GM18520 (cell line): ENCODE results near the gene EGFR.
"Not testable (repeated sequence)": the region's sequence is repeated elsewhere in the genome, so short reads cannot be mapped to it uniquely, and the experiment has no call there.

Experiments used
- ATAC-seq: cut with Tn5 transposase; IDR thresholded peaks from one replicate; pipeline ENCODE4 v1.9.1; 2021; ENCODE audit not compliant: unreplicated experiment

The EGFR gene

DNA sequence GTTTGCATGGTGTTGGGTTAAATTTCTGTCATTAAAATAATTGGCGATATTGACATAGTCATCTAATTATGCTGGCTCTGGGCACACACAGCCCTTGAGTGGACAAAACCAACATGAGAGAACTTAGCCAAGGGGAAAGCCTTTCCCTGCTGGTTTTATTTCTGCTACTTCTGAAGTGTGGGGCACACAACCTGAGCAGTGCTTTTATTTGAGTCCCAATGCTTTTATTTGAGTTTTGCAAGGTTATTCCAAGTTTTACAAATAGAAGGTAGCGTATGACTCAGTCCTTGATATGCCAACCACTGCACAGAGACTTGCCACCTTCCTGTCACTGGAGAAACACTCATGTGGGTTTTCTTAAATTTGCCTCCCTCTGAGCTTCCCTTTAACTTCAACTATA lies 145.7 kb downstream of the EGFR start:
- ATAC-seq, result no peak

DNA sequence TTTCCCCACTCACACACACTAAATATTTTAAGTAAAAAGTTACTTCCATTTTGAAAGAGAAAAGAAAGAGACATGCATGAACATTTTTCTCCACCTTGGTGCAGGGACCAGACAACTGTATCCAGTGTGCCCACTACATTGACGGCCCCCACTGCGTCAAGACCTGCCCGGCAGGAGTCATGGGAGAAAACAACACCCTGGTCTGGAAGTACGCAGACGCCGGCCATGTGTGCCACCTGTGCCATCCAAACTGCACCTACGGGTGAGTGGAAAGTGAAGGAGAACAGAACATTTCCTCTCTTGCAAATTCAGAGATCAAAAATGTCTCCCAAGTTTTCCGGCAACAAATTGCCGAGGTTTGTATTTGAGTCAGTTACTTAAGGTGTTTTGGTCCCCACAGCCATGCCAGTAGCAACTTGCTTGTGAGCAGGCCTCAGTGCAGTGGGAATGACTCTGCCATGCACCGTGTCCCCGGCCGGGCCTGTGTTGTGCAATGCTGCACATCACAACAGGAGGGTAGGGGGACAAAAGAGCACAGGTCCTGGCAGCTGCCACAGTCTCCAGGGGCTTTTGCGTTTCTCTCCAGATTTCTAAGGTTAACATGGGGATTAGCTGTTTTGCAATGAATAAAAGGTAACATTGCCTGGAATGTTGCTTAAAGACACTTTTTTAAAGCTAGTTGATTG lies 146.5 kb downstream of the EGFR start:
- ATAC-seq, result no peak

DNA sequence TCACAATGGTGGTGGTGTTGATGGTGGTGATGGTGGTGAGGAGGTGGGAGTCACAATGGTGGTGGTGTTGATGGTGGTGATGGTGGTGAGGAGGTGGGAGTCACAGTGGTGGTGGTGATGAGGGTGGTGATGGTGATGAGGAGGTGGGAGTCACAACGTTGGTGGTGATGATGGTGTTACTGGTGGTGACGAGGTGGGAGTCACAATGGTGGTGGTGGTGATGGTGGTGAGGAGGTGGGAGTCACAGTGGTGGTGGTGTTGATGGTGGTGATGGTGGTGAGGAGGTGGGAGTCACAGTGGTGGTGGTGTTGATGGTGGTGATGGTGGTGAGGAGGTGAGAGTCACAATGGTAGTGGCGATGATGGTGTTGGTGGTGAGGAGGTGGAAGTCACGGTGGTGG lies 148.5 kb downstream of the EGFR start:
- ATAC-seq, result not testable (repeated sequence)

DNA sequence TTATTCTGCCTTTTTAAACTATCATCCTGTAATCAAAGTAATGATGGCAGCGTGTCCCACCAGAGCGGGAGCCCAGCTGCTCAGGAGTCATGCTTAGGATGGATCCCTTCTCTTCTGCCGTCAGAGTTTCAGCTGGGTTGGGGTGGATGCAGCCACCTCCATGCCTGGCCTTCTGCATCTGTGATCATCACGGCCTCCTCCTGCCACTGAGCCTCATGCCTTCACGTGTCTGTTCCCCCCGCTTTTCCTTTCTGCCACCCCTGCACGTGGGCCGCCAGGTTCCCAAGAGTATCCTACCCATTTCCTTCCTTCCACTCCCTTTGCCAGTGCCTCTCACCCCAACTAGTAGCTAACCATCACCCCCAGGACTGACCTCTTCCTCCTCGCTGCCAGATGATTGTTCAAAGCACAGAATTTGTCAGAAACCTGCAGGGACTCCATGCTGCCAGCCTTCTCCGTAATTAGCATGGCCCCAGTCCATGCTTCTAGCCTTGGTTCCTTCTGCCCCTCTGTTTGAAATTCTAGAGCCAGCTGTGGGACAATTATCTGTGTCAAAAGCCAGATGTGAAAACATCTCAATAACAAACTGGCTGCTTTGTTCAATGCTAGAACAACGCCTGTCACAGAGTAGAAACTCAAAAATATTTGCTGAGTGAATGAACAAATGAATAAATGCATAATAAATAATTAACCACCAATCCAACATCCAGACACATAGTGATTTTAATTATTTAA lies 151.7 kb downstream of the EGFR start:
- no peak for ATAC-seq

DNA sequence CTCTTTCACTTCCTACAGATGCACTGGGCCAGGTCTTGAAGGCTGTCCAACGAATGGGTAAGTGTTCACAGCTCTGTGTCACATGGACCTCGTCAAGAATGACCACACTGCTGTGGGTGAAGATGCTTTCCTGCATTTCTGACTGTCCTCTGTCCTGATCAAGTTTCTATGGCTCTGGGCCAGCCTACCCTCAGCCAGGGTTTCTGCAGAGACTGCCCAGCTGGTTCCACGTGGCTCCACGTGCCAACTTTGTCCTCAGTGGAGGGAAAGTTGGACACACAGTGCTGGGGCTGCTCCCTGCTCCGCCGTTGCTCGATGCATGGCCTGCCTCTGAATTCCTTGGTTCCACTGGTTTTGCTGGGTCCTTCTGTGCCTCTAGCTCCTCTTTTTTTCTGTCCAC lies 152.3 kb downstream of the EGFR start:
- ATAC-seq, result no peak

DNA sequence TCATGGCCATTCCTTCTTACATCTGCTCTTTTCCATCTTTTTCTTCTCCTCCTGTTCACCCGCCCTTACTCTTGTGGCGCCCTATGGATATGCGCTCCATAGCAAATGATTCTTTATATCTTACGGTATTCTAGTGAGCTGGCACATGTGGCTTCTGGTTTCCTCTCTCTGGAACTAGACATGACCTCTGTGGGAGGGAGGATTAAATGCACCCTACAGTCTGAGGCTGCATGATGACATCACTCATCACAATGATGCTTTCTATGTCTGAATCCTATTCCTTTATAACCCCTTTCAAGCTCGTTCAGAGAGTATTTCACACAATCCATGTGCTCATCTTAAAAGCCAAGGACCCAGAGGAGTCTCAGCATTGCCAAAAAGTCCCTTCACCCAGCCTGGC lies 153.3 kb downstream of the EGFR start:
- ATAC-seq, result no peak

DNA sequence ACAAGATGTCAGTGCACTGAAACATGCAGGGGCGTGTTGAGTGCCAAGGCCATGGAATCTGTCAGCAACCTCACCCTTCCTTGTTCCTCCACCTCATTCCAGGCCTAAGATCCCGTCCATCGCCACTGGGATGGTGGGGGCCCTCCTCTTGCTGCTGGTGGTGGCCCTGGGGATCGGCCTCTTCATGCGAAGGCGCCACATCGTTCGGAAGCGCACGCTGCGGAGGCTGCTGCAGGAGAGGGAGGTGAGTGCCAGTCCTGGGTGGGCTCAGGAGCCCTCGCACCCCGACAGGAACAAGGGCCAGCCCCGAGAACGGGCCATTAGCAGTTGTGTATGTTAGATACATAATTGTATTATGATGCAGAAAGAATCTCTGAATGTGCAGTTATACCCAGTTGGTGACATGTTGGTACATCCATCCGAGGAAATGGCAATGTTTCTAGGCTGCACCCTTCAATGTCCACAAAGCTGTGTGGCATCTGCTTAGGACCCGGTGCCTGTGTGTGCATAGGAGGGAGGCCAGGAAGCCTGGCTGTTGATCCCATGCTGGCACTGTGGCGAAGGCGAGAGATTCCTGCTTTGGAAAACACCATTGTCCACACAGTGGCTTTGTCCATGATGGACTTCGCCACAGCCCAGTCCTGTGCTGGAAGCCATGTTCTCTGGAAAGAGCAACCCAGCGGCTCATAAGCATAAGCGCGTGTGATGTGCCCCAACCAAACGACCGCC lies 154.2 kb downstream of the EGFR start:
- ATAC-seq, result no peak

DNA sequence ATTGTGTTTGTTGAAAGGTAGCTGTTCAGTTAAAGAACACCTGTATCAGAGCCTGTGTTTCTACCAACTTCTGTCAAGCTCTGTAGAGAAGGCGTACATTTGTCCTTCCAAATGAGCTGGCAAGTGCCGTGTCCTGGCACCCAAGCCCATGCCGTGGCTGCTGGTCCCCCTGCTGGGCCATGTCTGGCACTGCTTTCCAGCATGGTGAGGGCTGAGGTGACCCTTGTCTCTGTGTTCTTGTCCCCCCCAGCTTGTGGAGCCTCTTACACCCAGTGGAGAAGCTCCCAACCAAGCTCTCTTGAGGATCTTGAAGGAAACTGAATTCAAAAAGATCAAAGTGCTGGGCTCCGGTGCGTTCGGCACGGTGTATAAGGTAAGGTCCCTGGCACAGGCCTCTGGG lies 154.9 kb downstream of the EGFR start:
- ATAC-seq, result no peak

DNA sequence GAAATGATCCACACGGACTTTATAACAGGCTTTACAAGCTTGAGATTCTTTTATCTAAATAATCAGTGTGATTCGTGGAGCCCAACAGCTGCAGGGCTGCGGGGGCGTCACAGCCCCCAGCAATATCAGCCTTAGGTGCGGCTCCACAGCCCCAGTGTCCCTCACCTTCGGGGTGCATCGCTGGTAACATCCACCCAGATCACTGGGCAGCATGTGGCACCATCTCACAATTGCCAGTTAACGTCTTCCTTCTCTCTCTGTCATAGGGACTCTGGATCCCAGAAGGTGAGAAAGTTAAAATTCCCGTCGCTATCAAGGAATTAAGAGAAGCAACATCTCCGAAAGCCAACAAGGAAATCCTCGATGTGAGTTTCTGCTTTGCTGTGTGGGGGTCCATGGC lies 155.6 kb downstream of the EGFR start:
- ATAC-seq, result no peak

DNA sequence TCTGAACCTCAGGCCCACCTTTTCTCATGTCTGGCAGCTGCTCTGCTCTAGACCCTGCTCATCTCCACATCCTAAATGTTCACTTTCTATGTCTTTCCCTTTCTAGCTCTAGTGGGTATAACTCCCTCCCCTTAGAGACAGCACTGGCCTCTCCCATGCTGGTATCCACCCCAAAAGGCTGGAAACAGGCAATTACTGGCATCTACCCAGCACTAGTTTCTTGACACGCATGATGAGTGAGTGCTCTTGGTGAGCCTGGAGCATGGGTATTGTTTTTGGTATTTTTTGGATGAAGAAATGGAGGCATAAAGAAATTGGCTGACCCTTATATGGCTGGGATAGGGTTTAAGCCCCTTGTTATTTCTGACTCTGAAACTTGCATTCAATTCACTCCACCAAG lies 156.0 kb downstream of the EGFR start:
- no peak for ATAC-seq

DNA sequence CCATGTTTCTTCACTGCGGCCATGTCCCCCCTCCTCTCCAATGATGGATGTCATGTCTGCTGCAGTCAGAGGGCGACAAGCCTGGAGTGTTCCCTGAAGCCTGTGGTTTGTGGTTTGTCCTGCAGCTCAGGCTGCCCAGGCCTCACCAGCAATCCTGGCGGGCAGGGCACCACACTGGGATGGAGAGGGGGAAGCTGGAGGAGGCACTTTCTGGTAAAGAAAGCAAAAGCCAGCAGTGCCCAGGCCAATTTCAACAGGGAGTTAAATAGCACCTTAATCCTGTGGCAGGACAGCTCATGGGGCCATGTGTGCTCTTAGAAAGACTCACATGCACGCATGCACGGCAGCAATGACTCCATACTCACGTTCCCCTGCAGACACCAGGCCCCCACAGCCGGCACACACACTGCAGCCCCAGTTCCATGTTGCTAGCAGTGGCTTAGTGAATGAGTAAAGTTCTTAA lies 158.3 kb downstream of the EGFR start:
- no peak for ATAC-seq

DNA sequence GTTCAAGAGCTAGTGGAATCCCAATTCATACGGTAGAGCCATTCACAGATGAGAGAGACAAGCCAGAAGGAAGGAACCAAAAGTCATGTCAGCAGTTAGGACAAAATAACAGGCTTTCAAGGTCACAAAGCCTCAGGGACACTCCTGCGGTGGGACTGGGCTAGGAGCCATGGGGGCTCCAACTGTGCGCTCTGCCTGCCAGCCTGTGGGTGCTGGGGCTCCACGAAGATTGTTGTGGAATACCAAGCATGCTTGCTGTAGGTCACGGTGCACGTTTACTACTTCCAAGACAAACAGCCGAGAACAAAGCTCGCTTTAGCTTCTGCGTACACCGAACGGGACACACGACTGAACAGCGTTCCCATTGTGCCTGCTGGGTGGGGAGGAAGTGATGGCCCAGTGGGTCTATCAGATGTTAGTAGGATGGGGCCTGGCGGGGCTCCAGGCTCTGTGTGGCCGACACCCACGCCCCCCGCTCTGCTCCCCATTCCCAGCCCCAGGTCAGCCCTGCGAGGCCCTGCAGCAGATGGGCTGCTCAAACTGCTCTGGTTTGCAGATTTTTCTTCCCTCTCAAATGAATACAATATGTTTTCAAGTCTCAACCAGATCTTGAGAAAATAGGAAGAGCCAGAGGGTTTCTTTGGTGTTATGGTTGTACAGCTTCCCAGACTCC lies 158.9 kb downstream of the EGFR start:
- ATAC-seq, result no peak

DNA sequence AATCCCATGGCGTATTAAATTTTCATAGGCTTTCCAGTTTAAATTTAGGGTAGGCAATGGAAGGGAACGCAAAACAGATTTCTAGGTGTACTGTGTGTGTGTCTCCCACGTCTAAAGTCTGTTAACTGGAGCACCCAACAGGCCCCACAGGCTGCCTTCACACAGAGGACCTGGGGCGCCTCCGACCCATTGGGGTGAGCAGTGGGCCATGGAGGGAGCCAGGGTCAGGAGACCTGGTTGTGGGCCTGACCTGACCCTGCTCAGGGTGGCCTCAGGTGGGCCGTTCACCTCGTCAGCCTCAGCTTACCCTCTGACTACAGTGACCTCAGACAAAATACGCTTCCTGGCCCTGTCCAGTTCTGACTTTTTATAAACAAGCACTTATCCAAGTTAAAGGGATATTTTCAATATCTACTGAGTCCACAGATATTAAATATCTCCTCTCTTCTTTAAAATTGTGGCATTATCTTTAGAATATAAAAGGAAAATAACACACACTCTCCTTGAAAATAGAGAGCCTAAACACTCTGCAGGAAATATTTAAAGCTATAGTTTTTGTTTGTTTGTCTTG lies 159.6 kb downstream of the EGFR start:
- ATAC-seq, result no peak

DNA sequence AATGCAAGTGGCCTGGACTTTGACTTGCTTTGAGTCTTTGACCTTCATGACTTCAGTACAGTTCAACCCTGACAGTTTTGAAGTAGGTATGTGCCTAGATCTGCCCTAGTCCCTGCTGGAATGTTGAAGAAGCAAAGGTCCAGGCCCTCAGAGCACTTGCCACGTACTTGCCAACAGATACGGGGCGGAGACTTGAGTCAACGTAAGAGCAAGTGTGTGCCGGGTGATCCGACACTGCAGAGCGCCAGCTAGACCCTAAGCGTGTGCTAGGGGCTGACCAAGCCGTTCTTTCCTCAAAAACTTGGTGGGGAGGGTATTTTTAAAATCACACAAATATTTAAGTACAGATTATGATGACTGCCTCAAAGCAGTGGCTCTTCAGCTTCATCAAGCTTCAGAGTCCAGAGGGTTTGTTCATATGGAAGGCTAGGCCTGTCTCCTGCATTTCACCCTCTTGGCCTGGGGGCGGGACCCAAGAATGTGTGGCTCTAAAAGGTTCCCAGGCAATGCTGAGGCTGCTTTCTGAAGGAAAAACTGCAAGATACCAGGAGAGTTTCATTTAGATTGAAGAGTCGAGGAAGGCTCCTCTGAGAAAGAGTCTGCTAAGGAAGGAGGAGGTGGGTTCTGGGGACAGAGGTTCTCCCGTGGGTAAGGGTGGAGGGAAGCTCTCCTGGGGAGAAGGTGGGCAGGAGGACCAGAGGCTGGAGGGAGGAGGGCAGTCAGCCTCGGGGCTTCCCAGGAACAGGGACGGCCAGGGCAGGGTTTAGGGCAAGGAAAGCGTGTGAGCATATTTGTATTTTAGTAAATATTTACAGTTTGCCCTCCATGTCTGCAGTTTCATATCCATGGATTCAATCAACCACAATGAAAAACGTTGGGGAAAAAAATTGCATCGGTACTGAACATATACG lies 160.3 kb downstream of the EGFR start:
- ATAC-seq, result no peak

DNA sequence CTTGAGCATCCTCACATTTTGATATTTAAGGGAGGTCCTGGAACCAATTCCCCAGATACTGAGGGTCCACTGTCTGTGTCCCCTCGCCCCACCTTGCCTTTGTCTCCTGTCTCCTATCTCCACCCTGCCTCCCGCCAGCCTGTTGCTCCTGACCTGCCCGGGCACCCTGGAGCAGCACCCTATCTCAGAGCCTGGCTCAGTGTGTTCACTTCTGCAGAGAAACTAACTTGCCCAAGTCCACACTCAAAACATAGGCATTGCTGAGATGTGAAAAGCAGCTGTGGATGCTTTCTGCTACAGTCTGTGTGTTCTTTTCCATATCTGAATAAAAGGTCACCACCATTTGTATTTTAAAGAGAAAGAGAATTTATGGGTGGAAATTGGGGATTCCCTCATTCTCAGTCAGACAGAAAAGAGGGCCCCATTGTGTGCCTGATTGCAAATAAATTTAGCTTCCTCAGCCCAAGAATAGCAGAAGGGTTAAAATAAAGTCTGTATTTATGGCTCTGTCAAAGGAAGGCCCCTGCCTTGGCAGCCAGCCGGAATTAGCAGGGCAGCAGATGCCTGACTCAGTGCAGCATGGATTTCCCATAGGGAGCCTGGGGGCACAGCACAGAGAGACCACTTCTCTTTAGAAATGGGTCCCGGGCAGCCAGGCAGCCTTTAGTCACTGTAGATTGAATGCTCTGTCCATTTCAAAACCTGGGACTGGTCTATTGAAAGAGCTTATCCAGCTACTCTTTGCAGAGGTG lies 161.3 kb downstream of the EGFR start:
- ATAC-seq, result no peak

DNA sequence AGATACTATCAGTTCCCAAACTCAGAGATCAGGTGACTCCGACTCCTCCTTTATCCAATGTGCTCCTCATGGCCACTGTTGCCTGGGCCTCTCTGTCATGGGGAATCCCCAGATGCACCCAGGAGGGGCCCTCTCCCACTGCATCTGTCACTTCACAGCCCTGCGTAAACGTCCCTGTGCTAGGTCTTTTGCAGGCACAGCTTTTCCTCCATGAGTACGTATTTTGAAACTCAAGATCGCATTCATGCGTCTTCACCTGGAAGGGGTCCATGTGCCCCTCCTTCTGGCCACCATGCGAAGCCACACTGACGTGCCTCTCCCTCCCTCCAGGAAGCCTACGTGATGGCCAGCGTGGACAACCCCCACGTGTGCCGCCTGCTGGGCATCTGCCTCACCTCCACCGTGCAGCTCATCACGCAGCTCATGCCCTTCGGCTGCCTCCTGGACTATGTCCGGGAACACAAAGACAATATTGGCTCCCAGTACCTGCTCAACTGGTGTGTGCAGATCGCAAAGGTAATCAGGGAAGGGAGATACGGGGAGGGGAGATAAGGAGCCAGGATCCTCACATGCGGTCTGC lies 162.2 kb downstream of the EGFR start:
- ATAC-seq, result no peak

DNA sequence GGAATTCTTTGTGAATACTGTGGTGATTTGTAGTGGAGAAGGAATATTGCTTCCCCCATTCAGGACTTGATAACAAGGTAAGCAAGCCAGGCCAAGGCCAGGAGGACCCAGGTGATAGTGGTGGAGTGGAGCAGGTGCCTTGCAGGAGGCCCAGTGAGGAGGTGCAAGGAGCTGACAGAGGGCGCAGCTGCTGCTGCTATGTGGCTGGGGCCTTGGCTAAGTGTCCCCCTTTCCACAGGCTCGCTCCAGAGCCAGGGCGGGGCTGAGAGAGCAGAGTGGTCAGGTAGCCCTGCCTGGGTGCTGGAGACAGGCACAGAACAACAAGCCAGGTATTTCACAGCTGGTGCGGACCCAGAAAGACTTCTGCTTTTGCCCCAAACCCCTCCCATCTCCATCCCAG lies 162.9 kb downstream of the EGFR start:
- no peak for ATAC-seq

DNA sequence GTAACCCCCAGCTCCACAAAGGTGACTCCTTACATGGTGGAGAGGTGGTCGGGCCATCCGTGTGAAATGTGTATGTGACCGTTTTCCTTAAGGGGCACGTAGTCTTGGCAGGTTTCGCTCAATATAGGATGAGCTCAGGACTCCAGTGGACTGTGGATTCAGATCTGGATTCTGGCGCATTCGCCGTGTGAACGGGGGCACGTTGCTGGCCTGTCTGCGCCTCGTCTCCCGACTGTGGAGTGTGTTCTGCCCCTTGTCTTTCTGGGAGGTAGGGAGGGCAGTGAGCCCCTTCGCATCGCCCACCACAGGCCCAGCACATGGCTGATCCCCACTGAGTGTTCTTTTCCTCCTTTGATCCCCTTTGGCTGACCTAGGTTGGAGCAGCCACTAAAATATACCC lies 165.1 kb downstream of the EGFR start:
- ATAC-seq, result no peak

DNA sequence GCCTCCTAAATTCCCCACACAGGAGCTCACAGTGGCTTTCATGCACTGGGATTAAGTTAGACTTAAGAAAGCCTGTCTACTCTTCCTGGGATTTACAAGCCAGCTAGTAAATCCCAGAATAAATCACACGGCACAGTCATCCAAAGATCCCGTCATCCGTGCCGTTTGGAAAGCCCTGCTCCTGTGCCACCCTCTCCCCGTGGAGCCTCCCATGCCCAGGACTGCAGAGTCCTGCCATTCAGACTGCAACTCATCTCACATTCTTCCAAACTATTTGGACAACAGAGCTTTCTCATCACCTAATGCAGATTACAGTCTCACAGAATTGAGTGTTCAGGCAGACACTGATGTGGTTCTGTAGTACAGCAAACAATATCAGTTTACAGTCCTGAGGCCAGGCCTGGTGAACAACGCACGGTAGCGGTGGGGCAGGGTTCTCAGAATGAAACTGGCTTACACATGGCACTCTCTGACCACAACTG lies 166.5 kb downstream of the EGFR start:
- ATAC-seq, result peak; percentile 43
